Smooth muscle cell (in vitro differentiated cells): Measurements from ENCODE around the gene TMPRSS11F. TPM values are rescaled to one million over a fixed set of nuclear protein-coding genes. Genes with fewer than 3 reads are reported as not detected.

Source experiments
- DNase-seq: peaks from one replicate; lab custom pipeline; 2025; ENCODE audit not compliant: unreplicated experiment; lab: John Stamatoyannopoulos, UW
- H2AFZ ChIP-seq: fragments of 200-600 bp; sonication (generic); 2 replicates; pipeline ENCODE4 v1.6.0; 2016; ENCODE audit warnings: antibody characterized with exemption, low read depth, mild to moderate bottlenecking
- H3F3A ChIP-seq: fragments of 200-600 bp; sonication (generic); 2 replicates; pipeline ENCODE4 v1.6.0; 2017; ENCODE audit warnings: antibody characterized with exemption, low read depth
- H3K27ac ChIP-seq: fragments of 200-600 bp; sonication (generic); 2 replicates; pipeline ENCODE4 v1.5.1; 2016; ENCODE audit warnings: low read depth, mild to moderate bottlenecking
- H3K27me3 ChIP-seq: fragments of 200-600 bp; sonication (generic); 2 replicates; pipeline ENCODE4 v1.6.1; 2016; ENCODE audit warnings: low read depth, mild to moderate bottlenecking
- H3K36me3 ChIP-seq: fragments of 200-600 bp; sonication (generic); 2 replicates; pipeline ENCODE4 v1.5.1; 2016; ENCODE audit warnings: low read depth
- H3K4me1 ChIP-seq: fragments of 200-600 bp; sonication (generic); 2 replicates; pipeline ENCODE4 v1.5.1; 2016; ENCODE audit warnings: low read depth
- H3K4me2 ChIP-seq: fragments of 200-600 bp; sonication (generic); 2 replicates; pipeline ENCODE4 v1.6.0; 2016; ENCODE audit warnings: mild to moderate bottlenecking
- H3K4me3 ChIP-seq: fragments of 200-600 bp; sonication (generic); 2 replicates; pipeline ENCODE4 v1.5.1; 2016; ENCODE audit warnings: mild to moderate bottlenecking
- H3K79me2 ChIP-seq: fragments of 200-600 bp; sonication (generic); 2 replicates; pipeline ENCODE4 v1.6.0; 2016; ENCODE audit warnings: low read depth, mild to moderate bottlenecking
- H3K9ac ChIP-seq: fragments of 200-600 bp; sonication (generic); 2 replicates; pipeline ENCODE4 v1.6.0; 2016; ENCODE audit warnings: low read depth
- H3K9me3 ChIP-seq: fragments of 200-600 bp; sonication (generic); replicated peaks from 2 replicates; pipeline ENCODE4 v1.5.1; 2016; ENCODE audit warnings: low read depth
- H4K20me1 ChIP-seq: fragments of 200-600 bp; sonication (generic); 2 replicates; pipeline ENCODE4 v1.6.0; 2016; ENCODE audit warnings: low read depth
- WGBS: methylation state at CpG from one replicate; pipeline ENCODE4 v1.1.7; 2016; ENCODE audit warnings: low lambda C conversion rate; 5-methylcytosine and 5-hydroxymethylcytosine counted together
- polyA plus RNA-seq: library from polyadenylated mRNA; unstranded; fragments of >200 nt; fragmentation: Nextera tagmentation; extraction: Ambion mirVana; gene quantifications from 2 replicates; pipeline ENCODE4 v1.2.1, GENCODE V29; 2016
- total RNA-seq: library from RNA; depleted of rRNA; stranded (reverse); fragments of >200 nt; gene quantifications from 2 replicates; pipeline ENCODE4 v1.2.3, GENCODE V29; 2014
- TF ChIP-seq, protein P1 (sequence below): fragments of 200-600 bp; sonication (generic); IDR thresholded peaks from 2 replicates; pipeline ENCODE4 v1.5.1; 2017; ENCODE audit warnings: borderline replicate concordance, mild to moderate bottlenecking, antibody characterized with exemption; ENCODE audit not compliant: insufficient read depth, poor library complexity, severe bottlenecking

Gene TMPRSS11F
- total and polyA plus RNA-seq, 2 experiments from 2014 or later, result 1.0 TPM; not detected in 1

DNA sequence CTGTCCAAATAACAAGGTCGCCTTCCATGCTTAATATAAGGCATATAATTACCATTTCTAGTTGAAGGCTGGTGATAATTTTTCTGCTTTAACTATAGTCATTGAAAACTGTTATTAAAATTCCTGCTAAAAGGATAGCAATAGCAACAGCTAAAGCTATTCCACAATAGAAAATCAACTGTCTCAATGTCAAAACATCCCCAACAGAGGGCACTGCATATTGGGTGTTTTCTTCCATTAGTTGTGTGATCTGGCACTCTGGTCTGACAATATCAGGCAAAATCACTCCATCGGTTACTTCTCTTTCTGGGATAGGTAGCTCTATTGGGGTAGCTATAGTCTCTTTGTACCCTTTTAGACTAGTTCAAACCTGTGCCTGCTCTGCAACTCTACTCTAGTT, 53.5 kb downstream of the TMPRSS11F start:
- H3K4me2 ChIP-seq, result no peak overlapping the region
- no peak overlapping the region for H2AFZ ChIP-seq
- no peak overlapping the region for H3K4me3 ChIP-seq
- no peak overlapping the region for H3K9ac ChIP-seq
- no peak for DNase-seq
- peaks cover 9% of the 10 kb centered on the region for H3K4me1 ChIP-seq
- TF ChIP-seq, protein P1, sequence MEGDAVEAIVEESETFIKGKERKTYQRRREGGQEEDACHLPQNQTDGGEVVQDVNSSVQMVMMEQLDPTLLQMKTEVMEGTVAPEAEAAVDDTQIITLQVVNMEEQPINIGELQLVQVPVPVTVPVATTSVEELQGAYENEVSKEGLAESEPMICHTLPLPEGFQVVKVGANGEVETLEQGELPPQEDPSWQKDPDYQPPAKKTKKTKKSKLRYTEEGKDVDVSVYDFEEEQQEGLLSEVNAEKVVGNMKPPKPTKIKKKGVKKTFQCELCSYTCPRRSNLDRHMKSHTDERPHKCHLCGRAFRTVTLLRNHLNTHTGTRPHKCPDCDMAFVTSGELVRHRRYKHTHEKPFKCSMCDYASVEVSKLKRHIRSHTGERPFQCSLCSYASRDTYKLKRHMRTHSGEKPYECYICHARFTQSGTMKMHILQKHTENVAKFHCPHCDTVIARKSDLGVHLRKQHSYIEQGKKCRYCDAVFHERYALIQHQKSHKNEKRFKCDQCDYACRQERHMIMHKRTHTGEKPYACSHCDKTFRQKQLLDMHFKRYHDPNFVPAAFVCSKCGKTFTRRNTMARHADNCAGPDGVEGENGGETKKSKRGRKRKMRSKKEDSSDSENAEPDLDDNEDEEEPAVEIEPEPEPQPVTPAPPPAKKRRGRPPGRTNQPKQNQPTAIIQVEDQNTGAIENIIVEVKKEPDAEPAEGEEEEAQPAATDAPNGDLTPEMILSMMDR, result no peak
- no peak overlapping the region for H3K27ac ChIP-seq
- 91% methylated on average over 2 of the region's 2 CpGs for WGBS
- H3K9me3 ChIP-seq, result no peaks in the 10 kb centered on the region
- no peaks in the 10 kb centered on the region for H3F3A ChIP-seq
- no peaks in the 10 kb centered on the region for H3K79me2 ChIP-seq
- H3K27me3 ChIP-seq, result no peaks in the 10 kb centered on the region
- no peaks in the 10 kb centered on the region for H3K36me3 ChIP-seq
- no peaks in the 10 kb centered on the region for H4K20me1 ChIP-seq

- H3K4me3 ChIP-seq, result no peak overlapping the region
- H2AFZ ChIP-seq, result no peak overlapping the region
- no peaks in the 10 kb centered on the region for H3K79me2 ChIP-seq
- H3K4me2 ChIP-seq, result no peak overlapping the region
- TF ChIP-seq, protein P1, result no peak
- peaks cover 9% of the 10 kb centered on the region for H3K4me1 ChIP-seq
- H3F3A ChIP-seq, result no peaks in the 10 kb centered on the region
- H4K20me1 ChIP-seq, result no peaks in the 10 kb centered on the region
- H3K27me3 ChIP-seq, result no peaks in the 10 kb centered on the region
- H3K9me3 ChIP-seq, result no peaks in the 10 kb centered on the region
- H3K27ac ChIP-seq, result no peak overlapping the region
- no peak overlapping the region for H3K9ac ChIP-seq
- H3K36me3 ChIP-seq, result no peaks in the 10 kb centered on the region
- no peak for DNase-seq
These were observed 55.3 kb downstream of the TMPRSS11F start for GRCh38 chr4:68074397-68074796.

DNA sequence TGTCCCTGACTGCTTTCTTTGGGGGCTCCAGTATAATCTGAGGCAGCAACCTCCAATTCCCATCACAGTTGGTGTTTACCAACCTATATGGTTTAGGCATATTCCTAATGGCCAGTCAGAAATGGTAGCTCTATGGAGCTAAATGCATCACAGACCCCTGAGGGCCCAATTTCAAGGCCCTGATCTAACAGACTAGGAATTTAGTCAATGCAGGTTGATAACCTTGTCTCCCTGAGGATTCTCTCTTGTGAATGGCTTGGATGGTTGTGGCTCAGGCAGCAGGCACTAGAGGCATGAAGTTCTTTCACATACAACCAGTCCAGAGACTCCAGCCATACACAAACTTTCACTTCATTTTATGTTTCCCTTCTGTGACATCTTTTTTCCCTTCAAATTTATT, 59.4 kb downstream of the TMPRSS11F start:
- H3F3A ChIP-seq, result no peaks in the 10 kb centered on the region
- no peaks in the 10 kb centered on the region for H3K9me3 ChIP-seq
- peaks cover 9% of the 10 kb centered on the region for H3K4me1 ChIP-seq
- H3K36me3 ChIP-seq, result no peaks in the 10 kb centered on the region
- H2AFZ ChIP-seq, result no peak overlapping the region
- no peak overlapping the region for H3K4me2 ChIP-seq
- no peak overlapping the region for H3K4me3 ChIP-seq
- DNase-seq, result no peak
- H3K79me2 ChIP-seq, result no peaks in the 10 kb centered on the region
- H3K27ac ChIP-seq, result no peak overlapping the region
- no peaks in the 10 kb centered on the region for H3K27me3 ChIP-seq
- TF ChIP-seq, protein P1, result no peak
- H4K20me1 ChIP-seq, result no peaks in the 10 kb centered on the region
- H3K9ac ChIP-seq, result no peak overlapping the region

DNA sequence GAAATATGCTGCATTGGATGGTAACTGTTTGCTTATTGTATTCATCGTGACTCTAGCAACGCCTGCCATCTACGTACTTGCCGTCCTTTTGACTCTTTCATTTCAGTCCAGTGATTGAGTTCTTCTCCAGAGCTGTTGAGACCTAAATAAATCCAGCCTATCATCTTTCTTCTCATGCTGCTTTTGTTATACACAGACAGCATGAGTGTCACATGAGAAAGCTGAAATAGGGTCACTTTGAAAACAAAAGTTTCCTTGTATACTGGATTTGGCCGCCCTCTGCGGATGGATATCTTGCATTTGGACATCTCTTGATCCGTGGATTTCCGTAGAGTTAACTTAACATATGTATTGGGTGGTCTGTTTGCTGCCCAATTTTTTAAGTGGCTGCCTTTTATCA, 67.2 kb downstream of the TMPRSS11F start:
- Histone ChIP-seq H3K9me3 (no peaks in the 10 kb centered on the region), H3K4me3 (no peak overlapping the region), H3K4me2 (no peak overlapping the region), H3K36me3 (no peaks in the 10 kb centered on the region), H3K27me3 (no peaks in the 10 kb centered on the region), H2AFZ (no peak overlapping the region), H3K79me2 (no peaks in the 10 kb centered on the region), H3F3A (no peaks in the 10 kb centered on the region), H4K20me1 (no peaks in the 10 kb centered on the region), H3K4me1 (no peaks in the 10 kb centered on the region), H3K9ac (no peak overlapping the region), H3K27ac (no peak overlapping the region)
- 69% methylated on average over 8 of the region's 8 CpGs for WGBS
- TF ChIP-seq, protein P1, result no peak
- no peak for DNase-seq
